ENCODE data around the gene IBA57. TPM values are rescaled to one million over a fixed set of nuclear protein-coding genes. Genes with fewer than 3 reads are reported as not detected.
"Not testable (repeated sequence)": the region's sequence is repeated elsewhere in the genome, so short reads cannot be mapped to it uniquely, and the experiment has no call there.

The IBA57 gene
- total RNA-seq, 1 experiment from 2014 or later, result 9.7 TPM

DNA sequence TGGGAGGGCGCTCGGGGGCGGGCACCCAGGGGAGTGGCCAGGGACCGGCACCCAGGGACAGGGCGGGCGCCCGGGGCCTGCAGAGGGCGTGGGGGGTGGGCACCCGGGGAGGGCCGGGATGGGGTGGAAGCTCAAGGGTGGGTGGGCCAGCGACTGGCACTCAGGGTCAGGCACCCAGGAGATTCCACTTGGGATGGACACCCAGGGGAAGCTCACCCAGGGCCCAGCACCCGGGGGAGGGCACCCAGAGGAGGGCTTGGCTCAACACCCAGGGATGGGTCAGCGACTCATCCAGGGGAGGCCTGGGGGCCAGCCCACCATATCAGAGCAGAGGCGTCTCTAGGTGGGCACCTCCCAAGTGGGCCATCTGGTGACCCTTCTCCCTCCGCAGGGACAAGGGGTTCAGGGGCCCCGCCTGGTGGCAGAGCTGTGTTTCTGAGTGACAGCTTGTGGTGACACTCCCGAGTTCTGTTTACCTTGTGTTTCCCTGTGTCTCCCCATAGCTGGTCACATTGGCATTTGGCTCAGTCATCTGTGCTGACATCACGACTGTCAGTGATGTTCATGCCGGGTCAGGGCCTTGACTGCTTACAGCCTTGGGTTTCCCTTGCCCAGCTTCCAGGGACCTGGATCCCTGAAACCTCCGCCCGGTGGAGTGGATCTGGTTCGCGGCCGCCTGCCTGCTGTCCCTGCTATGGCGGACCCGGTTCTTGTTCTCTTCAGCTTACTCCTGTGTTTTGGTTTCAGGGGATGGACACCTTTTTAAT lies 749 bp downstream of the IBA57 start:
- in situ Hi-C loops (cut with HindIII; ENCODE audit: low sequenced_read_pairs), result loop anchor here (5.0 kb wide), 1 partner anchor 59 kb away; the partner anchor contains the start of gene MRPL55
- DNase-seq (ENCODE audit: low spot score), result peak; percentile 86

DNA sequence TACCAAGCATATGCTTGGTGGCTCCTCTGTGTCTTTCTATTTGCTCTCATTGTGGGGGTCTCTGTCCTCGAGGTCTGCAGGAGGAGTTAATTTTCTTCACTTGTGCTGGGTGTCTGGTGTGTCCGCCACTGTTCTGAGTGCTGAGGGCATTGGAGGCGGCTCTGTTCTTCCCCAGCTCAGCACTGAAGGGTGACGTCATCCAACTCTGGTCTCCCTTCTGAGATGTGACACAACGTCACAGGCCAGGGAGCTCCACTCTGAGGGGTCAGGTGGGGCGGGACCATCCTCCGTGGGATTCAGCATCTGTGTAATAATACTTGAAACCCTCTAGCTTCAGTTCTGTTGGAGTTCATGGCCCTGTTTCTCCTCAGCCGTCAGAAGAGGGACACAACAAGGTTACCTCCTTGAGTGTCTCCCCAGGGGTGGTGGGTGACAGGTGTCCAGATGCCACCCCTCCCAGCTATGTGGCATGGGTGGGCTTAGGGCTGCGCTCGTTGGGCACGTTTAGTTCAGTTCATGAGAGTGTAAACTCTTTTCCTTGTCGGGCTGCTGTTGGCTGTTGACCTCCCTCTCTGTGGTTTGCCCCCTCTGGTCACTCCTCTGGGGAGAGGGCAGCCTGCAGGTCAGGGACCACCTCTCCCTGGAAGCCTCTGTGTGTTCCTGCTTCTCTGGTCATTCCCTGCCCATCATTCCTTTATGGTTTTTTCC lies 3.1 kb downstream of the IBA57 start:
- in situ Hi-C loops (cut with HindIII; ENCODE audit: low sequenced_read_pairs), result loop anchor here (5.0 kb wide), 1 partner anchor 61 kb away; the partner anchor contains the start of gene MRPL55
- no peak for DNase-seq (ENCODE audit: low spot score)

DNA sequence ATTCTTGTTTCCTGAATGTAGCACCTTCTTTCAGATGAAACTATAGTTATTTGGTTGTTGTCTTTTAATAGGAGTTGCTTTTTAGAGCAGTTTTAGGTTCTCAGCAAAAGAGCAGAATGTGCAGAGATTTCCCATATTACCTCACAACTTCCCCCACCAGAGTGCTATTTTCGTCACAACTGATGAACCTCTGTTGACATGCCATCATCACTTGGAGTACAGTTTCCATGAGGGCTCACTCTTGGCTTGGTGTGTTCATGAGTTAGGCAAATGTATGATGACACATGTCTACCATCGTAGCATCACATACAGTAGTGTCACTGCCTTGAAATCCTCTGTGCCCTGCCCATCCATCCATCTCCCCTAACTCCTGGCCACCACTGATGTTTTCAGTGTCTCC lies 3.7 kb downstream of the IBA57 start:
- in situ Hi-C loops (cut with HindIII; ENCODE audit: low sequenced_read_pairs), result loop anchor here (5.0 kb wide), 1 partner anchor 62 kb away; the partner anchor contains the start of gene MRPL55
- DNase-seq (ENCODE audit: low spot score), result no peak

DNA sequence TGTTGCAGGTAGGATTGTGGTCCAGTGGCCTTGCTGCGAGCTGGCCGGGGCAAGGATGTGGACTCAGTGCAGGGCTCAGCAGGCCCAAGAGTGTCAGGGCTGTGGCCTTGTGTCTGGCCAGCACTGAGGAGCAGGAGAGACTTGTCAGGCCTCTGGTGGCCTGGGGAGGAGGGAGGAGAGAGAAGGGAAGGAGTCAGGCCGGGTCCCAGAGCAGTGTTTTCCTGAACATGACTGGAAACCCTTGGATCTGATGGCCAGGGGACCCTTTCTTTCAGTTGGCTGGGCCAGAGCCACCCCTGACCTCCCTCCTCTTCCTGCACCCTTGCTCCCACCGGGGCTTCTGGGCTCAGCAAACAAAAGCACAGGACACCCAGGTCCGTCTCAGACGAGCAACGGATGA lies 5.1 kb downstream of the IBA57 start:
- DNase-seq (ENCODE audit: low spot score), result no peak
- in situ Hi-C loops (cut with HindIII; ENCODE audit: low sequenced_read_pairs), result no loop called here

DNA sequence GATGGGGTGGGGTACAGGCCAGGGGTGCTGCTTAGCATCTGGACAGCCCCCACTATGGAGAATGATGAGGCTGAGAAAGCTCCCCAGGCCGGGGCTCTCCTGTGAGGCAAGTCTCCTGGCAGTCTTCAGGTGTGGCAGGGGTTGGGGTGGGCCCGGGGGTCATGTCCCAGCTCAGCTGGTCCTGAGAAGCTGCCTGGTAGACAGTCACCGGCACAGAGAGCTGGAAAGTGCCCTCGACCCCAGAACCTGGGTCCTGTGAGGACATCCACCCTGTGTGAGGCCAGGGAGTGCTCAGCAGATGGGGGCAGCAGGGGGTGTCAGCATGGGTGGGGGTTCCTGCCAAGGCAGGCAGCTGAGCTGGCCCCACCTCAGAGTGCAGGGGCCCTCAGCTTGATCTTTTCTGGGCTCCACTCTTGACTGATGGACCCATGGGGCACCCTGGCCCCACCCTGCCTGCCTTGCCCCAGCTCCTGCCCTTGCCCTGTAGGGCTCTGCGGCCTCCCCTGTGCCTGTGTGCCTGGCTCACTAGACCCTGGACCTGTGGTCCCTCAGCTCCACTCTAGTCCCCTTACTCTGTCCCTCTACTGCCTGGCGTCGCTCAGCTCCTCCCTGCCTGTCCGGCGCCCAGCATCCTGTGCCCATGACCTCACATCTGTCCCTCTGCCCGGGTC lies 5.8 kb downstream of the IBA57 start:
- DNase-seq (ENCODE audit: low spot score), result no peak
- in situ Hi-C loops (cut with HindIII; ENCODE audit: low sequenced_read_pairs), result no loop called here

DNA sequence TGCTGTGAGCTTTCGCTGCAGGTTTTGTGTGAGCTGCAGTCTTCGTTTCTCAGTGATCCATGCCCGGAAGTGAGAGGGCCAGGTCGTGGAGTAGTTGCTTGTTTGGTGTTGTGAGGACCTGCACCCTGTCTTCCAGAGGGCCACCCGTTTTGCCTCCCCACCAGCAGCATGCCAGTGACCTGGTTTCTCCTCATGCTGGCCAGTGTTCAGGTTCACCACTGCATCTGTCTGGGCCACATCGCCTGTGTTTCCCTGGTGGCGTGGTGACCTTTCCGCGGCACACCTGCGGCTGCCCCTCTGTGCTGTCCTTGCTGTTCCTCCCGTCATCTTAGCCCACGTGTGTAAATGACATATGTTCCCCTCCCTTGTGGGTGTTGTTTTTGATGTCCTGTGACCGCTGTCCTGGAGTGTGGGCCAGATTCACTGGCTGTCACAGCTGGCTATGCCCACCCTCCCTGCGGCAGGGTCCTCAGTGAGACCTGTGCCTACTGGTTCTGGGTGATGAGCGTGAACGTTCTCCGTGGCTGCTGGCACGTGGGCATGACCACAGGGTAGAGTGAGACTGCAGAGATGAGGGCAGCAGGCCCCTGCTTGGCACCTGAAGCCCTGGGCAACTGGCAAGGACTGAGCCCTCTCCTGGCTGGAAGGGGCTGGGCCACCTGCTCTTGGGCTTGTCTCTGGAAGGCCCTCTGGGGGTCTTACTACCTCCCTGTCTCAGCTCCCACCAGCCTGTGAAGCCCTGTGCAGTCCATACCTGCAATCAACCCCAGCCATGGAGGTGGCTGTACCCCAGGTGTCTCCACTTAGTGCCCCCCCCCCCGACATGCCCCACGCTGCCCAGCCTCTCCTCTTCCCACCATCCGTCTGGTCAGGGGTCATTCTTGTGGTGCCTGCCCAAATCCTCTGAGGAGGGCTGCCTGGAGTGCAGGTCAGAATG lies 7.3 kb downstream of the IBA57 start:
- DNase-seq (ENCODE audit: low spot score), result no peak
- in situ Hi-C loops (cut with HindIII; ENCODE audit: low sequenced_read_pairs), result no loop called here

DNA sequence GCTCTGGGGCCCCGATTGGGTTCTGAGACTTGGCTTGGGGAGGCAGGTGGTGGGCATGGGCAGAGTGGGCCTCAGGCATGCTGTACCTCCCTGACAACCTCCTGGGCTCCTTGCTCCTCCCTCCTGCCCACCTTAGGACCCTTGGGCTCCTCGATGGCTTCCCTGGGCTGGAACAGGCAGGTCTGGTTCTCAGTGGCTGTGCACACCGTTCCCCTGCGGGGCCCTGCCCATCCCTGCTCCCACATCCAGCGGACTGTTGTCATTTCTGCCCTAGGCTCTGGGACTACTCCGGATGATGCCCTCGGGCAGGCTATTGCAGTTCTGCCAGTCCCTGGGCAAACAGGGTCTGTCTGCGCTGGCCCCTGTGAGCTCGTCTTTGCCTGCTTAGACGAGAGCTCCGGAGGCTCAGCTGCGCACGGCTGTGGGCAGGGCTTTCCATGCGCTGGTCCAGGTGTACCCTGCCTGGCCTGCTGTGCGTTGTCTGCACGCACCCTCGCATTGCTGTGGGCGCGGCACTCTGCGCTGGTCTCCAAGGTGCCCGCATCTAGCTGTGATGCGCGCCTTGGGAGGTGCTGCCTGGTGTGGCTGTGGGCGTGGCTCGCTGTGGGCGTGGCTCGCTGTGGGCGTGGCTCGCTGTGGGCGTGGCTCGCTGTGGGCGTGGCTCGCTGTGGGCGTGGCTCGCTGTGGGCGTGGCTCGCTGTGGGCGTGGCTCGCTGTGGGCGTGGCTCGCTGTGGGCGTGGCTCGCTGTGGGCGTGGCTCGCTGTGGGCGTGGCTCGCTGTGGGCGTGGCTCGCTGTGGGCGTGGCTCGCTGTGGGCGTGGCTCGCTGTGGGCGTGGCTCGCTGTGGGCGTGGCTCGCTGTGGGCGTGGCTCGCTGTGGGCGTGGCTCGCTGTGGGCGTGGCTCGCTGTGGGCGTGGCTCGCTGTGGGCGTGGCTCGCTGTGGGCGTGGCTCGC lies 8.2 kb downstream of the IBA57 start:
- in situ Hi-C loops (cut with HindIII; ENCODE audit: low sequenced_read_pairs); DNase-seq (ENCODE audit: low spot score): not testable (repeated sequence)

DNA sequence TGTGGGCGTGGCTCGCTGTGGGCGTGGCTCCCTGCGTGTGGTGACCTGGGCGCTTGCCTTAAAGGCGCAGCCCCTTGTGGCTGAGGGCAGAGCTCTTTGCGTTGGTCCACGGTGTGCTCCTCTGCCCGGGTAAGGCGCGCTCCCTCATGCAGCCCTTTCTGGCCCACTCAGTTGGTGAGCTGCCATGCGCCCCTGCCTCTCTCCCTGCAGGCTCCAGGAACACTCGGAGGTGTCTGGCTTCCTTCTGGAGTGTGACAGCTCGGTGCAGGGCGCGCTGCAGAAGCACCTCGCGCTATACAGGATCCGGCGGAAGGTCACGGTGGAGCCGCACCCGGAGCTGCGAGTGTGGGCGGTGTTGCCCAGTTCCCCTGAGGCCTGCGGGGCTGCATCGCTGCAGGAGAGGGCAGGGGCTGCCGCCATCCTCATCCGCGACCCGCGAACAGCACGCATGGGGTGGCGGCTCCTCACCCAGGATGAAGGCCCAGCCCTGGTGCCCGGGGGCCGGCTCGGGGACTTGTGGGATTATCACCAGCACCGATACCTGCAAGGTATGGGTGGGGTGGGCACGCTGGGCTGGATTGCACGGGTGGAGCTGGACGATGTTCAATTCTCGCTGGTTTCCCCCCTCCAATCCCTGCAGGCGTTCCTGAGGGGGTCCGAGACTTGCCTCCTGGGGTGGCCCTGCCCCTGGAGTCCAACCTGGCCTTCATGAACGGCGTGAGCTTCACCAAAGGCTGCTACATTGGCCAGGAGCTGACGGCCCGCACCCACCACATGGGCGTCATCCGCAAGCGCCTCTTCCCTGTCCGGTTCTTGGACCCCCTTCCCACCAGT lies 9.1 kb downstream of the IBA57 start:
- DNase-seq (ENCODE audit: low spot score), result no peak
- in situ Hi-C loops (cut with HindIII; ENCODE audit: low sequenced_read_pairs), result no loop called here

DNA sequence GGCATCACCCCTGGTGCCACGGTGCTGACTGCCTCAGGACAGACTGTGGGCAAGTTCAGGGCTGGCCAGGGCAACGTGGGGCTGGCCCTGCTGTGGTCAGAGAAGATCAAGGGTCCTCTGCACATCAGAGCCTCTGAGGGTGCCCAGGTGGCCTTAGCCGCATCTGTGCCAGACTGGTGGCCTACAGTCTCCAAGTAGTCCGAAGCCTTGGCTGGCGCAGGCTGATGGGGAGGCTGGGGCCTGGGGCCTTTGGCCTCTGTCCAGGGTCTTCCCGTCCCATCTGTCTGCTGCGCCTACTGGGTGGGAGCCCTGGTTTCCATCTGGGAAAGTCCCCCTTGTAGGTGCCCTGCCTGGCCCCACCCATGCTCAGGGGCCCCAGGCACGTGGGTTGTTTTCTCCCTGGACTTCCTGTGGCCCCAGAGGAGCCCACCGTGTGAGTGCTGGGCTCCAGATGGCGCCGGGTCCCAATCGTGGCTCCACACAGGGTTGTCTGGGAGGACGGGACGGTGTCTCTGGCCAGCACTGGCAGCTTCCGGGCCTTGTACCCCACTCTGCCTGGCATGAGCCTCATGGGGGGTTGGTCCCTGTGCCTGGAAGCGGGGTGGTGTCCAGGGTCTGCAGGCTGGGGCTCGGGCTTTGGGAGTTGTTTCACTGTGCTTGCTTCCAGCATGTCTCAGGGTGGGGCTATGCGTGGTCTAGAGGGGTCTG lies 9.9 kb downstream of the IBA57 start:
- DNase-seq (ENCODE audit: low spot score), result no peak
- in situ Hi-C loops (cut with HindIII; ENCODE audit: low sequenced_read_pairs), result no loop called here

DNA sequence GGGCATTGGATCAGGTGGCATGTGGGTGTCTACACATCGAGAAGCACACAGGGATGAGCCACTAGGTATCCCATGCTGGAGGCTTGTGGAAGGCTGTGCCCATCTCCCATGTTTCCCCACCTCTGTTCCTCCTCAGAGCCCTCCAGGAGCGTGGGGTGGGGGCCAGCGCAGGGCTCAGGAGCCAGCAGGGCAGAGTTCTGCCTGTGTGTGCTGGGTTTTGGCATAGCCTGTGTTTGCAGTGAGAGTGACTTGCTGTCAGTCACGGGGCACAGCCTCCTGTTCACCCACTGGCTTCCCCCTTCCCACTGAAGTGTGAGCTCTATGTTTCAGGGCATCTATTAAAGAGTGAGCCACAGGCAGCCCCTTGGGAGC lies 10.4 kb downstream of the IBA57 start:
- in situ Hi-C loops (cut with HindIII; ENCODE audit: low sequenced_read_pairs), result no loop called here
- DNase-seq (ENCODE audit: low spot score), result no peak

DNA sequence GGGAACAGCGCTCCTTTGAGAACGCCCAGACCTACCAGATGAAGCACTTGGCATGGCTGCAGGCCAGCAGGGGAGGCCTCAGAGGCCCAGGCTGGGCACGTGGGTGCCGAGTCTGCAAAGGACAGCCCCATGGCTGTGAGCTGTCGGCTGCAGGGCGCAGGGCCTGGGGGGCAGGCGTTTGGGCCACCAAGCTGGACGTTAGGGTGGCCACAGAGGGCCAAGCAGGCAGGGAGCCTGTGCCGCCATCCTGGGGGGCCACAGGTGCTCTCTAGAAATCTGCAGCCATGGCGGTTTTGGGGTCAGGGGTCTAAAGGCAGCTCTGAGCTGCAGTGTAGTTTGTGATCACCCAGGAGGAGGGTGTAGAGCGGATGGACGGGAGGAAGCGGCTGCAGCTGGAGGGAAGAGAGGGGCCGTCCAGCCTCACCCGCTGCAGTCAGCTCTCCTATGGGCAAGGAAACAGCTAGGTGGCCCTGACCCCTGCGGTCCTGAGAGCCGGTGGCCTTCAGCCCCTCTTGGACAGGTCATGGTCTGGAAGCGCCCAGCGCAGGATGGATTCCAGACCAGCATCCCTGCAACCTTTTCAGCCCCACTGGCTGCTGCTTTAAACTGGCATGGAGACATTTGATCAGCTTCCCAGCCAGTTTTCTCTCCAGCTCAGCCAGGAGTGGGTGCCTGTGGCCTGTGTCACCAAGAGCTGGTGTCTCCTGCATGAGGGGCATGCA lies 11.0 kb downstream of the IBA57 start:
- in situ Hi-C loops (cut with HindIII; ENCODE audit: low sequenced_read_pairs), result no loop called here

DNA sequence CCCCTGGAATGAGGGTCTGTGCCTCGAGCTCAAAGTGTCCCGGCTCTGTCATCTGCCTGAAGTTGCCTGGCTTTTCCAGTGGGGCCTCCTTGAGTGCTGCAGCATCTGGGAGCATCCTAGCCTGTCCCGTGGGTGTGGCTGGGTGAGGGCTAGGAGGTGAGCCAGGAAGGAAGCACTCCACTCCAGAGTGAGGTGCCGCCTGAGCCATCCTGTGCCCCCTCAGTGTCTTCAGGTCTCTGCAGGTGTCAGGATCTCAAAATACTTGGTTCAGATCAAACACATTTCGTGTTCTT lies 11.5 kb downstream of the IBA57 start:
- in situ Hi-C loops (cut with HindIII; ENCODE audit: low sequenced_read_pairs), result no loop called here

More for the DNA sequence above, 11.0 kb downstream of the IBA57 start:
- DNase-seq (ENCODE audit: low spot score), result no peak

DNA sequence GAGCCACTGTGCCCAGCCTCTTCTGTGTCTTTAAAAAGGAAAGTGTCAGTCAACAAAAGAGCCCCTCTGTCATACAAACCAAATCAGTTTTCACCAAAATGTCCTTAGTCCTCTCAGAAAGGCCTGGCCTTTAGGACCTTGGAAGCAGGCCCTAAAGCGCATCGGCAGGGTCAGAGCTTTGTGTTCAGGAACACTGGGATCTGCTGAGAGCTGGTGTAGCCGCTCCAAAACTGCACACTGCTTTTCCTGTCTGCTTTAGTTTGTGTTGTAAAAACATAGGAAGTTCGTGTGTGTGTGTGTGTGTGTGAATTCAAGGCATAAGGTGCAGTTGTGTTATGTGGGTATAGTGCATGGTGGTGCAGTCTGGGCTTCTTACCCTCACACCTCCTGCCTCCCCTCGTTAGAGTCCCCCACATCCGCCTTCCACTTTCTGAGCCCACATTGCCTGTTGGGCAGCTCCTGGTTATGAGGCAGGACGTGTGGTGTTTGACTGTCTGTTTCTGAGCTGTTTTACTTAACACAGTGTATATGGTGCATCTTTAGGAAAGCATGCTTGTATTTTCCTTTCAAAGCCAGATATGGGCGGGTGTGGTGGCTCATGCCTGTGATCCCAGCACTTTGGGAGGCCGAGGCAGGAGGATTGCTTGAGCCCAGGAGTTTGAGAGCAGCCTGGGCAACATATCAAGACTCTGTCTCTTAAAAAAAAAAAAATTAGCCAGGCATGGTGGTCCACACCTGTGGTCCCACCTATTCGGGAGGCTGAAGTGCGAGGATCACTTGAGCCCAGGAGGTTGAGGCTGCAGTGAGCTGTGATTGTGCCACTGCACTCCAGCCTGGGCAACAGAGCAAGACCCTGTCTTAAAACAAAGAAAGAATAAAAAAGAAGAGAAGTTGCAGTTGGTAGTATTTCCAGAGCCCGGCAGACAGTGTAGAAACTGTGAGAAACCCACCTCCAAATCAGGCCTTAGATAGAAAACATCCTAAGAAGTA lies 12.4 kb downstream of the IBA57 start:
- in situ Hi-C loops (cut with HindIII; ENCODE audit: low sequenced_read_pairs), result no loop called here
- DNase-seq (ENCODE audit: low spot score), result no peak

More for the DNA sequence above, 11.5 kb downstream of the IBA57 start:
- no peak for DNase-seq (ENCODE audit: low spot score)

DNA sequence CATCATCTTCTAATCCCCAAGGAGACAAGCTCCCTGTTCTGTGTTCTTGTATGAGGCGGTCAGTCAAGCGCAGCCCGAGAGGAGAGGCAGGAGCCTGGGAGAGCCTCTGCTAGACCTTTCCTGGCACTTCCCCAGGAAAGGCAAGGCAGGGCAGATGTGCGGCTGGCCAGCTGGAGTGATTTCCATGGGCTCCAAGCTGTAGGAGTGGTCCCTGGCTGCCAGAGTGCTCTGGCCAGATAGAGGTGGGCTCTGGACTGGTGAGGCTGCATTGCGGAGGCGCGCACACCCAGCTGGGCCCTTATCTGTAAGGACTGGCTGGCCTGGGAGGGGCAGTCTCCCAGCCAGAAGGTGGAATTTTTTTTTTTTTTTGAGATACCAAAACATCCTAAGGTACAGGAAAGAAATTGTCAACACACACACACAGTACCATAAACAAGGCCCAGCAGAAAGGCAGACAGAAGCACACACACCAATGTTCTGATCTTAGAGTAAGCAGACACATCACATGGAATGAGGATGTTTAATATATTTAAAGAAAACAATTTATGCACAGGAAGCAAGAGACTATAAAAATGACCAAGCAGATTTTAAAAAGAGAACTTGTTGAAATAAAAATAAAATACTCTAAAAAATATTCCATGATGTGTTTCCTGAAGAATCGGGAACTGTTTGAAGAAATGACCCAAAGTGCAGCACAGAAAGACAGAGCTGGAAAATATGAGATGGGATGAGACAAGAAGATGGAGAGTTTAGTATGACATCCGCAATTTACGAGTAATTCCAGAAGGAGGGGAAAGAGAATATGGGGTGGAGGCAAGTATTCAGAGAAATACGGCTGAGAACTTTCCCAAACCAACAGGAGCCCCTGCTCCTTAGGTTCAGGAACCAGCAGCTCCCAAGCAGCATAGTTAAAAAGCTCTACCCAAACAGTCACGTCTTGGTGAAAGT lies 13.4 kb downstream of the IBA57 start:
- in situ Hi-C loops (cut with HindIII; ENCODE audit: low sequenced_read_pairs), result no loop called here
- DNase-seq (ENCODE audit: low spot score), result no peak
